ENCODE measurements around the gene PLAAT3. TPM values are rescaled to one million over a fixed set of nuclear protein-coding genes. Genes with fewer than 3 reads are reported as not detected.
A peak's percentile ranks its signal among the peaks of the same experiment; 100 is the strongest.
"Not testable (repeated sequence)": the region's sequence is repeated elsewhere in the genome, so short reads cannot be mapped to it uniquely, and the experiment has no call there.

Gene PLAAT3
- total RNA-seq = 19.8 TPM

GRCh38 chr11:63614136-63614671 lies at the start of gene PLAAT3:
PLAAT3 (minus strand) TSS chr11:63614433; CDS start chr11:63614014, 419 bp downstream.
- Histone ChIP-seq H3K9ac (ENCODE audit: low read depth in 1 of 3, low read length in 3 of 3) (peak within 1 kb of the TSS; percentile 89 to 95 (median 92)), H3K9me3 (ENCODE audit: control insufficient read depth in 3 of 3, low read length in 3 of 3) (no peaks in the 10 kb centered on the region), H3K27me3 (ENCODE audit: control insufficient read depth in 3 of 3, insufficient read depth in 3 of 3, low read length in 3 of 3) (no peaks in the 10 kb centered on the region), H3K4me1 (ENCODE audit: control insufficient read depth in 3 of 3, insufficient read depth in 3 of 3, low read length in 3 of 3) (peaks cover 25 to 26% (median 26%) of the 10 kb centered on the region in 3 donors), H3K27ac (ENCODE audit: low read depth, low read length) (peak within 1 kb of the TSS; percentile 98), H3K36me3 (ENCODE audit: control insufficient read depth in 3 of 3, insufficient read depth in 3 of 3, low read length in 3 of 3) (no peaks in the 10 kb centered on the region), H3K4me3 (ENCODE audit: low read length in 3 of 3) (peak within 1 kb of the TSS; percentile 77 to 91 (median 82))

- Histone ChIP-seq H3K9me3 (ENCODE audit: control insufficient read depth in 3 of 3, low read length in 3 of 3) (no peaks in the 10 kb centered on the region), H3K4me3 (ENCODE audit: low read length in 3 of 3) (no peak overlapping the region), H3K4me1 (ENCODE audit: control insufficient read depth in 3 of 3, insufficient read depth in 3 of 3, low read length in 3 of 3) (peaks cover 27 to 32% (median 27%) of the 10 kb centered on the region in 3 donors), H3K9ac (ENCODE audit: low read depth in 1 of 3, low read length in 3 of 3) (no peak overlapping the region), H3K27me3 (ENCODE audit: control insufficient read depth in 3 of 3, insufficient read depth in 3 of 3, low read length in 3 of 3) (no peaks in the 10 kb centered on the region), H3K27ac (ENCODE audit: low read depth, low read length) (no peak overlapping the region), H3K36me3 (ENCODE audit: control insufficient read depth in 3 of 3, insufficient read depth in 3 of 3, low read length in 3 of 3) (peaks cover 0 to 2% (median 0%) of the 10 kb centered on the region in 3 donors)
Observed at GRCh38 chr11:63663809-63664208, 49.6 kb upstream of the PLAAT3 start.

GRCh38 chr11:63660972-63661371 lies 46.7 kb upstream of the PLAAT3 start:
- Histone ChIP-seq H3K36me3 (ENCODE audit: control insufficient read depth in 3 of 3, insufficient read depth in 3 of 3, low read length in 3 of 3) (peaks cover 2 to 12% (median 10%) of the 10 kb centered on the region in 3 donors), H3K27ac (ENCODE audit: low read depth, low read length) (no peak overlapping the region), H3K9me3 (ENCODE audit: control insufficient read depth in 3 of 3, low read length in 3 of 3) (no peaks in the 10 kb centered on the region), H3K27me3 (ENCODE audit: control insufficient read depth in 3 of 3, insufficient read depth in 3 of 3, low read length in 3 of 3) (no peaks in the 10 kb centered on the region), H3K4me3 (ENCODE audit: low read length in 3 of 3) (no peak overlapping the region), H3K4me1 (ENCODE audit: control insufficient read depth in 3 of 3, insufficient read depth in 3 of 3, low read length in 3 of 3) (peaks cover 7 to 13% (median 11%) of the 10 kb centered on the region in 3 donors), H3K9ac (ENCODE audit: low read depth in 1 of 3, low read length in 3 of 3) (no peak overlapping the region)

- H3K36me3 ChIP-seq (ENCODE audit: control insufficient read depth in 3 of 3, insufficient read depth in 3 of 3, low read length in 3 of 3) = peaks cover 7 to 31% (median 28%) of the 10 kb centered on the region in 3 donors
- H3K27me3 ChIP-seq (ENCODE audit: control insufficient read depth in 3 of 3, insufficient read depth in 3 of 3, low read length in 3 of 3) = no peaks in the 10 kb centered on the region
- H3K4me3 ChIP-seq (ENCODE audit: low read length in 3 of 3) = no peak overlapping the region
- H3K4me1 ChIP-seq (ENCODE audit: control insufficient read depth in 3 of 3, insufficient read depth in 3 of 3, low read length in 3 of 3) = no peaks in the 10 kb centered on the region
- no peak overlapping the region for H3K27ac ChIP-seq (ENCODE audit: low read depth, low read length)
- H3K9me3 ChIP-seq (ENCODE audit: control insufficient read depth in 3 of 3, low read length in 3 of 3) = no peaks in the 10 kb centered on the region
- no peak overlapping the region for H3K9ac ChIP-seq (ENCODE audit: low read depth in 1 of 3, low read length in 3 of 3)
Observed at GRCh38 chr11:63652671-63653070, 38.4 kb upstream of the PLAAT3 start.

- H3K9ac ChIP-seq (ENCODE audit: low read depth in 1 of 3, low read length in 3 of 3) = no peak overlapping the region
- no peak overlapping the region for H3K27ac ChIP-seq (ENCODE audit: low read depth, low read length)
- no peaks in the 10 kb centered on the region for H3K27me3 ChIP-seq (ENCODE audit: control insufficient read depth in 3 of 3, insufficient read depth in 3 of 3, low read length in 3 of 3)
- no peaks in the 10 kb centered on the region for H3K4me1 ChIP-seq (ENCODE audit: control insufficient read depth in 3 of 3, insufficient read depth in 3 of 3, low read length in 3 of 3)
- no peak overlapping the region for H3K4me3 ChIP-seq (ENCODE audit: low read length in 3 of 3)
- peaks cover 10 to 57% (median 39%) of the 10 kb centered on the region in 3 donors for H3K36me3 ChIP-seq (ENCODE audit: control insufficient read depth in 3 of 3, insufficient read depth in 3 of 3, low read length in 3 of 3)
- H3K9me3 ChIP-seq (ENCODE audit: control insufficient read depth in 3 of 3, low read length in 3 of 3) = no peaks in the 10 kb centered on the region
Observed at GRCh38 chr11:63643205-63643604, 29.0 kb upstream of the PLAAT3 start.

- no peaks in the 10 kb centered on the region for H3K4me1 ChIP-seq (ENCODE audit: control insufficient read depth in 3 of 3, insufficient read depth in 3 of 3, low read length in 3 of 3)
- no peak overlapping the region for H3K9ac ChIP-seq (ENCODE audit: low read depth in 1 of 3, low read length in 3 of 3)
- H3K9me3 ChIP-seq (ENCODE audit: control insufficient read depth in 3 of 3, low read length in 3 of 3) = no peaks in the 10 kb centered on the region
- no peak overlapping the region for H3K27ac ChIP-seq (ENCODE audit: low read depth, low read length)
- H3K36me3 ChIP-seq (ENCODE audit: control insufficient read depth in 3 of 3, insufficient read depth in 3 of 3, low read length in 3 of 3) = peaks cover 10 to 52% (median 35%) of the 10 kb centered on the region in 3 donors
- no peak overlapping the region for H3K4me3 ChIP-seq (ENCODE audit: low read length in 3 of 3)
- no peaks in the 10 kb centered on the region for H3K27me3 ChIP-seq (ENCODE audit: control insufficient read depth in 3 of 3, insufficient read depth in 3 of 3, low read length in 3 of 3)
Observed at GRCh38 chr11:63641727-63642126, 27.5 kb upstream of the PLAAT3 start.

- Histone ChIP-seq H3K27me3 (ENCODE audit: control insufficient read depth in 3 of 3, insufficient read depth in 3 of 3, low read length in 3 of 3) (no peaks in the 10 kb centered on the region), H3K27ac (ENCODE audit: low read depth, low read length) (no peak overlapping the region), H3K4me3 (ENCODE audit: low read length in 3 of 3) (no peak overlapping the region), H3K36me3 (ENCODE audit: control insufficient read depth in 3 of 3, insufficient read depth in 3 of 3, low read length in 3 of 3) (peaks cover 12 to 40% (median 33%) of the 10 kb centered on the region in 3 donors), H3K4me1 (ENCODE audit: control insufficient read depth in 3 of 3, insufficient read depth in 3 of 3, low read length in 3 of 3) (no peaks in the 10 kb centered on the region), H3K9ac (ENCODE audit: low read depth in 1 of 3, low read length in 3 of 3) (no peak overlapping the region), H3K9me3 (ENCODE audit: control insufficient read depth in 3 of 3, low read length in 3 of 3) (no peaks in the 10 kb centered on the region)
Observed at GRCh38 chr11:63639199-63639832, 25.1 kb upstream of the PLAAT3 start.

GRCh38 chr11:63638436-63638835 lies 24.2 kb upstream of the PLAAT3 start:
- H3K4me1 ChIP-seq (ENCODE audit: control insufficient read depth in 3 of 3, insufficient read depth in 3 of 3, low read length in 3 of 3); H3K27me3 ChIP-seq (ENCODE audit: control insufficient read depth in 3 of 3, insufficient read depth in 3 of 3, low read length in 3 of 3); H3K9ac ChIP-seq (ENCODE audit: low read depth in 1 of 3, low read length in 3 of 3); H3K9me3 ChIP-seq (ENCODE audit: control insufficient read depth in 3 of 3, low read length in 3 of 3); H3K27ac ChIP-seq (ENCODE audit: low read depth, low read length); H3K4me3 ChIP-seq (ENCODE audit: low read length in 3 of 3): not testable (repeated sequence)
- peaks cover 12 to 34% (median 24%) of the 10 kb centered on the region in 3 donors for H3K36me3 ChIP-seq (ENCODE audit: control insufficient read depth in 3 of 3, insufficient read depth in 3 of 3, low read length in 3 of 3)

- Histone ChIP-seq H3K27ac (ENCODE audit: low read depth, low read length) (no peak overlapping the region), H3K4me1 (ENCODE audit: control insufficient read depth in 3 of 3, insufficient read depth in 3 of 3, low read length in 3 of 3) (no peaks in the 10 kb centered on the region), H3K4me3 (ENCODE audit: low read length in 3 of 3) (no peak overlapping the region), H3K9ac (ENCODE audit: low read depth in 1 of 3, low read length in 3 of 3) (no peak overlapping the region), H3K36me3 (ENCODE audit: control insufficient read depth in 3 of 3, insufficient read depth in 3 of 3, low read length in 3 of 3) (peaks cover 12 to 30% (median 25%) of the 10 kb centered on the region in 3 donors), H3K27me3 (ENCODE audit: control insufficient read depth in 3 of 3, insufficient read depth in 3 of 3, low read length in 3 of 3) (no peaks in the 10 kb centered on the region), H3K9me3 (ENCODE audit: control insufficient read depth in 3 of 3, low read length in 3 of 3) (no peaks in the 10 kb centered on the region)
Observed at GRCh38 chr11:63635762-63636465, 21.7 kb upstream of the PLAAT3 start.

- Histone ChIP-seq H3K9me3 (ENCODE audit: control insufficient read depth in 3 of 3, low read length in 3 of 3) (no peaks in the 10 kb centered on the region), H3K9ac (ENCODE audit: low read depth in 1 of 3, low read length in 3 of 3) (no peak overlapping the region)
Observed at GRCh38 chr11:63629426-63629825, 15.2 kb upstream of the PLAAT3 start.

More at GRCh38 chr11:63629426-63629825, 15.2 kb upstream of the PLAAT3 start:
- Histone ChIP-seq H3K4me1 (ENCODE audit: control insufficient read depth in 3 of 3, insufficient read depth in 3 of 3, low read length in 3 of 3) (no peaks in the 10 kb centered on the region), H3K27ac (ENCODE audit: low read depth, low read length) (no peak overlapping the region), H3K27me3 (ENCODE audit: control insufficient read depth in 3 of 3, insufficient read depth in 3 of 3, low read length in 3 of 3) (no peaks in the 10 kb centered on the region), H3K36me3 (ENCODE audit: control insufficient read depth in 3 of 3, insufficient read depth in 3 of 3, low read length in 3 of 3) (peaks cover 19 to 40% (median 38%) of the 10 kb centered on the region in 3 donors), H3K4me3 (ENCODE audit: low read length in 3 of 3) (no peak overlapping the region)
